CD8-positive, alpha-beta memory T cell (primary cell): Measurements from ENCODE around the gene HOXA11. TPM values are rescaled to one million over a fixed set of nuclear protein-coding genes. Genes with fewer than 3 reads are reported as not detected.

ENCODE experiments used
- CTCF ChIA-PET: fragments of 350-600 bp; sonication (Branson Sonifier 250); formaldehyde crosslinking; loops from one replicate; lab custom pipeline; 2021; ENCODE audit warnings: antibody characterized with exemption; lab: Charles Lee
- POLR2A ChIA-PET: fragments of 350-600 bp; sonication (Branson Sonifier 250); formaldehyde crosslinking; loops from one replicate; lab custom pipeline; 2021; ENCODE audit warnings: antibody characterized with exemption; lab: Charles Lee
- DNase-seq, 5 donors: peaks; one replicate each; pipeline versions ENCODE4 v3.0.0 to v3.0.0-alpha.2; 2020 to 2022; ENCODE audit warnings: mixed read lengths in 1 of 5
- H3K27ac ChIP-seq: one replicate; pipeline ENCODE4 v1.7.0; 2013; ENCODE audit warnings: low read depth, mild to moderate bottlenecking, low read length, moderate library complexity
- H3K27me3 ChIP-seq: 2 replicates; pipeline ENCODE4 v1.7.0; 2013; ENCODE audit warnings: low read length, mild to moderate bottlenecking; ENCODE audit not compliant: insufficient read depth, poor library complexity, severe bottlenecking
- H3K36me3 ChIP-seq: 2 replicates; pipeline ENCODE4 v1.7.0; 2013; ENCODE audit warnings: mild to moderate bottlenecking, low read length, moderate library complexity; ENCODE audit not compliant: insufficient read depth
- H3K4me1 ChIP-seq: 2 replicates; pipeline ENCODE4 v1.7.0; 2013; ENCODE audit warnings: mild to moderate bottlenecking, low read length, moderate library complexity; ENCODE audit not compliant: insufficient read depth
- H3K4me3 ChIP-seq: 2 replicates; pipeline ENCODE4 v1.7.0; 2013; ENCODE audit warnings: mild to moderate bottlenecking, low read length
- H3K9me3 ChIP-seq: 2 replicates; pipeline ENCODE4 v1.7.0; 2013; ENCODE audit warnings: mild to moderate bottlenecking, low read length
- H3K27ac Mint-ChIP-seq, 8 donors: one replicate each; pipeline ENCODE4 v1.8.0; 2020 to 2021; ENCODE audit warnings: mixed read lengths in 8 of 8, mild to moderate bottlenecking in 6 of 8, inconsistent platforms in 3 of 8, moderate library complexity in 3 of 8
- H3K27me3 Mint-ChIP-seq, 2 donors: one replicate each; pipeline ENCODE4 v1.8.0; 2020 to 2021; ENCODE audit warnings: mixed read lengths in 2 of 2, mild to moderate bottlenecking in 1 of 2, moderate library complexity in 1 of 2
- H3K36me3 Mint-ChIP-seq, 3 donors: one replicate each; pipeline ENCODE4 v1.8.0; 2020 to 2021; ENCODE audit warnings: mixed read lengths in 3 of 3, inconsistent platforms in 1 of 3, mild to moderate bottlenecking in 1 of 3
- H3K4me1 Mint-ChIP-seq, 3 donors: one replicate each; pipeline ENCODE4 v1.8.0; 2020 to 2021; ENCODE audit warnings: mixed read lengths in 3 of 3, inconsistent platforms in 1 of 3, mild to moderate bottlenecking in 1 of 3
- H3K4me3 Mint-ChIP-seq, 7 donors: one replicate each; pipeline ENCODE4 v1.8.0; 2020 to 2021; ENCODE audit warnings: mixed read lengths in 7 of 7, mild to moderate bottlenecking in 6 of 7, moderate library complexity in 4 of 7, inconsistent platforms in 2 of 7
- H3K9me3 Mint-ChIP-seq, 5 donors: one replicate each; pipeline ENCODE4 v1.8.0; 2020 to 2022; ENCODE audit warnings: mixed read lengths in 5 of 5, mild to moderate bottlenecking in 3 of 5, moderate library complexity in 2 of 5, inconsistent platforms in 1 of 5
- polyA plus RNA-seq: library from polyadenylated mRNA; unstranded; fragments of 300-500 nt; fragmentation: Illumina TruSeq; gene quantifications from one replicate; pipeline ENCODE4 v1.2.3, GENCODE V29; 2021
- total RNA-seq, 2 experiments: library from RNA; stranded (reverse); gene quantifications; one replicate each; pipeline ENCODE4 v1.2.3, GENCODE V29; 2021

HOXA11 gene
- total and polyA plus RNA-seq, 3 experiments from 2014 or later: not detected

GRCh38 chr7:27163288-27164044 lies 21.6 kb downstream of the HOXA11 start:
- Histone ChIP-seq H3K36me3 (no peaks in the 10 kb centered on the region), H3K27ac (no peak overlapping the region), H3K4me1 (peaks cover 32% of the 10 kb centered on the region), H3K9me3 (no peaks in the 10 kb centered on the region), H3K4me3 (no peak overlapping the region), H3K27me3 (peaks cover 88% of the 10 kb centered on the region)
- H3K9me3 Mint-ChIP-seq: peaks cover 0 to 4% (median 0%) of the 10 kb centered on the region in 5 donors
- ChIA-PET POLR2A (no interaction called here), CTCF (interaction anchor here (1.0 to 5.6 kb wide), 8 partner anchors 8 to 798 kb away, joined by 3 to 71 read pairs (median 20); partner anchors contain the start of genes HOXA11 and HOXA3)
- H3K36me3 Mint-ChIP-seq: no peaks in the 10 kb centered on the region
- peak overlapping the region in 3 of 7 donors; percentile 23 to 37 (median 32) for H3K4me3 Mint-ChIP-seq
- peaks cover 23 to 34% (median 25%) of the 10 kb centered on the region in 3 donors for H3K4me1 Mint-ChIP-seq
- peak overlapping the region in 5 of 8 donors; percentile 5 to 41 (median 21) for H3K27ac Mint-ChIP-seq
- DNase-seq: peak in 1 of 5 donors; percentile 39
- peaks cover 86 to 88% of the 10 kb centered on the region in 2 donors for H3K27me3 Mint-ChIP-seq

- Histone ChIP-seq H3K36me3 (no peaks in the 10 kb centered on the region), H3K27me3 (peaks cover 88% of the 10 kb centered on the region), H3K4me1 (peaks cover 32% of the 10 kb centered on the region), H3K27ac (no peak overlapping the region), H3K9me3 (no peaks in the 10 kb centered on the region), H3K4me3 (no peak overlapping the region)
- H3K36me3 Mint-ChIP-seq: no peaks in the 10 kb centered on the region
- H3K4me3 Mint-ChIP-seq: peak overlapping the region in 1 of 7 donors; percentile 31
- ChIA-PET POLR2A (no interaction called here), CTCF (interaction anchor here (1.0 to 5.6 kb wide), 12 partner anchors 9 to 798 kb away, joined by 3 to 71 read pairs (median 14); partner anchors contain the start of genes HOXA11 and HOXA3)
- peaks cover 85 to 86% of the 10 kb centered on the region in 2 donors for H3K27me3 Mint-ChIP-seq
- peaks cover 0 to 7% (median 0%) of the 10 kb centered on the region in 5 donors for H3K9me3 Mint-ChIP-seq
- no peak for DNase-seq
- peak overlapping the region in 1 of 8 donors; percentile 41 for H3K27ac Mint-ChIP-seq
- peaks cover 23 to 41% (median 30%) of the 10 kb centered on the region in 3 donors for H3K4me1 Mint-ChIP-seq
These were observed 22.3 kb downstream of the HOXA11 start for GRCh38 chr7:27162561-27163287.

- ChIA-PET CTCF (interaction anchor here (0.7 to 5.6 kb wide), 15 partner anchors 10 to 1305 kb away, joined by 3 to 71 read pairs (median 14); partner anchors contain the start of genes HOXA11 and HOXA3), POLR2A (interaction anchor here (1.2 kb wide), 1 partner anchor 11 kb away, joined by 3 read pairs; no protein-coding TSS in a partner anchor)
- Histone ChIP-seq H3K36me3 (no peaks in the 10 kb centered on the region), H3K4me1 (peaks cover 32% of the 10 kb centered on the region), H3K9me3 (no peaks in the 10 kb centered on the region), H3K4me3 (no peak overlapping the region), H3K27ac (no peak overlapping the region), H3K27me3 (peaks cover 84% of the 10 kb centered on the region)
- peak overlapping the region in 1 of 8 donors; percentile 41 for H3K27ac Mint-ChIP-seq
- peaks cover 24 to 45% (median 30%) of the 10 kb centered on the region in 3 donors for H3K4me1 Mint-ChIP-seq
- peaks cover 0 to 8% (median 0%) of the 10 kb centered on the region in 5 donors for H3K9me3 Mint-ChIP-seq
- H3K27me3 Mint-ChIP-seq: peaks cover 85 to 86% of the 10 kb centered on the region in 2 donors
- H3K4me3 Mint-ChIP-seq: peak overlapping the region in 1 of 7 donors; percentile 31
- no peaks in the 10 kb centered on the region for H3K36me3 Mint-ChIP-seq
- DNase-seq: peak in 1 of 5 donors; percentile 43
These were observed 23.1 kb downstream of the HOXA11 start for GRCh38 chr7:27161721-27162560.

GRCh38 chr7:27161214-27161720 lies 23.8 kb downstream of the HOXA11 start:
- peaks cover 83 to 85% of the 10 kb centered on the region in 2 donors for H3K27me3 Mint-ChIP-seq
- peaks cover 0 to 8% (median 0%) of the 10 kb centered on the region in 5 donors for H3K9me3 Mint-ChIP-seq
- peaks cover 81% of the 10 kb centered on the region for H3K27me3 ChIP-seq
- H3K4me3 ChIP-seq: peak overlapping the region; percentile 72
- peak overlapping the region; percentile 70 to 91 (median 81) for H3K4me3 Mint-ChIP-seq
- ChIA-PET POLR2A (interaction anchor here (1.2 kb wide), 1 partner anchor 11 kb away, joined by 3 read pairs; no protein-coding TSS in a partner anchor), CTCF (interaction anchor here (0.6 to 5.6 kb wide), 35 partner anchors 10 to 1305 kb away, joined by 3 to 71 read pairs (median 4); partner anchors contain the start of genes HOXA1 and HOXA3)
- H3K27ac Mint-ChIP-seq: peak overlapping the region in 3 of 8 donors; percentile 43 to 75 (median 47)
- H3K27ac ChIP-seq: no peak overlapping the region
- peaks cover 26 to 44% (median 34%) of the 10 kb centered on the region in 3 donors for H3K4me1 Mint-ChIP-seq
- peaks cover 29% of the 10 kb centered on the region for H3K4me1 ChIP-seq
- no peak for DNase-seq
- no peaks in the 10 kb centered on the region for H3K36me3 ChIP-seq
- H3K36me3 Mint-ChIP-seq: no peaks in the 10 kb centered on the region
- no peaks in the 10 kb centered on the region for H3K9me3 ChIP-seq

- no peak overlapping the region for H3K27ac ChIP-seq
- H3K9me3 Mint-ChIP-seq: peaks cover 0 to 5% (median 0%) of the 10 kb centered on the region in 5 donors
- H3K36me3 ChIP-seq: no peaks in the 10 kb centered on the region
- H3K4me3 ChIP-seq: peak overlapping the region; percentile 72
- DNase-seq: peak; percentile 77 to 89 (median 79)
- peaks cover 30% of the 10 kb centered on the region for H3K4me1 ChIP-seq
- H3K4me1 Mint-ChIP-seq: peaks cover 27 to 46% (median 36%) of the 10 kb centered on the region in 3 donors
- peaks cover 81% of the 10 kb centered on the region for H3K27me3 ChIP-seq
- ChIA-PET POLR2A (interaction anchor here (1.2 kb wide), 1 partner anchor 10 kb away, joined by 3 read pairs; no protein-coding TSS in a partner anchor), CTCF (interaction anchor here (0.6 to 5.6 kb wide), 34 partner anchors 10 to 1304 kb away, joined by 3 to 71 read pairs (median 4); partner anchors contain the start of genes HOXA1 and HOXA3)
- H3K36me3 Mint-ChIP-seq: no peaks in the 10 kb centered on the region
- no peaks in the 10 kb centered on the region for H3K9me3 ChIP-seq
- peaks cover 84 to 87% of the 10 kb centered on the region in 2 donors for H3K27me3 Mint-ChIP-seq
- peak overlapping the region; percentile 78 to 91 (median 82) for H3K4me3 Mint-ChIP-seq
- peak overlapping the region in 3 of 8 donors; percentile 43 to 75 (median 47) for H3K27ac Mint-ChIP-seq
These were observed 24.4 kb downstream of the HOXA11 start for GRCh38 chr7:27160546-27161213.

GRCh38 chr7:27160145-27160545 lies 24.9 kb downstream of the HOXA11 start:
- Histone ChIP-seq H3K4me1 (peaks cover 29% of the 10 kb centered on the region), H3K4me3 (peak overlapping the region; percentile 72), H3K9me3 (no peaks in the 10 kb centered on the region), H3K27me3 (peaks cover 81% of the 10 kb centered on the region), H3K36me3 (no peaks in the 10 kb centered on the region), H3K27ac (no peak overlapping the region)
- ChIA-PET CTCF (interaction anchor here (1.2 to 5.6 kb wide), 24 partner anchors 8 to 1266 kb away, joined by 3 to 71 read pairs (median 10); partner anchors contain the start of gene HOXA3), POLR2A (interaction anchor here (0.5 kb wide), 1 partner anchor 293 kb away, joined by 3 read pairs; no protein-coding TSS in a partner anchor)
- DNase-seq: no peak
- H3K27ac Mint-ChIP-seq: peak overlapping the region in 1 of 8 donors; percentile 67
- H3K9me3 Mint-ChIP-seq: peaks cover 0 to 7% (median 0%) of the 10 kb centered on the region in 5 donors
- H3K4me1 Mint-ChIP-seq: peaks cover 30 to 48% (median 37%) of the 10 kb centered on the region in 3 donors
- no peaks in the 10 kb centered on the region for H3K36me3 Mint-ChIP-seq
- H3K4me3 Mint-ChIP-seq: peak overlapping the region; percentile 62 to 90 (median 78)
- H3K27me3 Mint-ChIP-seq: peaks cover 84 to 88% of the 10 kb centered on the region in 2 donors
